Smooth muscle cell (in vitro differentiated cells): Measurements from ENCODE around the gene KRT81. TPM values are rescaled to one million over a fixed set of nuclear protein-coding genes. Genes with fewer than 3 reads are reported as not detected.

Source experiments
- DNase-seq: peaks from one replicate; lab custom pipeline; 2025; ENCODE audit not compliant: unreplicated experiment; lab: John Stamatoyannopoulos, UW
- H2AFZ ChIP-seq: fragments of 200-600 bp; sonication (generic); 2 replicates; pipeline ENCODE4 v1.6.0; 2016; ENCODE audit warnings: antibody characterized with exemption, low read depth, mild to moderate bottlenecking
- H3F3A ChIP-seq: fragments of 200-600 bp; sonication (generic); 2 replicates; pipeline ENCODE4 v1.6.0; 2017; ENCODE audit warnings: antibody characterized with exemption, low read depth
- H3K27ac ChIP-seq: fragments of 200-600 bp; sonication (generic); 2 replicates; pipeline ENCODE4 v1.5.1; 2016; ENCODE audit warnings: low read depth, mild to moderate bottlenecking
- H3K27me3 ChIP-seq: fragments of 200-600 bp; sonication (generic); 2 replicates; pipeline ENCODE4 v1.6.1; 2016; ENCODE audit warnings: low read depth, mild to moderate bottlenecking
- H3K36me3 ChIP-seq: fragments of 200-600 bp; sonication (generic); 2 replicates; pipeline ENCODE4 v1.5.1; 2016; ENCODE audit warnings: low read depth
- H3K4me1 ChIP-seq: fragments of 200-600 bp; sonication (generic); 2 replicates; pipeline ENCODE4 v1.5.1; 2016; ENCODE audit warnings: low read depth
- H3K4me2 ChIP-seq: fragments of 200-600 bp; sonication (generic); 2 replicates; pipeline ENCODE4 v1.6.0; 2016; ENCODE audit warnings: mild to moderate bottlenecking
- H3K4me3 ChIP-seq: fragments of 200-600 bp; sonication (generic); 2 replicates; pipeline ENCODE4 v1.5.1; 2016; ENCODE audit warnings: mild to moderate bottlenecking
- H3K79me2 ChIP-seq: fragments of 200-600 bp; sonication (generic); 2 replicates; pipeline ENCODE4 v1.6.0; 2016; ENCODE audit warnings: low read depth, mild to moderate bottlenecking
- H3K9ac ChIP-seq: fragments of 200-600 bp; sonication (generic); 2 replicates; pipeline ENCODE4 v1.6.0; 2016; ENCODE audit warnings: low read depth
- H3K9me3 ChIP-seq: fragments of 200-600 bp; sonication (generic); replicated peaks from 2 replicates; pipeline ENCODE4 v1.5.1; 2016; ENCODE audit warnings: low read depth
- H4K20me1 ChIP-seq: fragments of 200-600 bp; sonication (generic); 2 replicates; pipeline ENCODE4 v1.6.0; 2016; ENCODE audit warnings: low read depth
- WGBS: methylation state at CpG from one replicate; pipeline ENCODE4 v1.1.7; 2016; ENCODE audit warnings: low lambda C conversion rate; 5-methylcytosine and 5-hydroxymethylcytosine counted together
- polyA plus RNA-seq: library from polyadenylated mRNA; unstranded; fragments of >200 nt; fragmentation: Nextera tagmentation; extraction: Ambion mirVana; gene quantifications from 2 replicates; pipeline ENCODE4 v1.2.1, GENCODE V29; 2016
- total RNA-seq: library from RNA; depleted of rRNA; stranded (reverse); fragments of >200 nt; gene quantifications from 2 replicates; pipeline ENCODE4 v1.2.3, GENCODE V29; 2014
- TF ChIP-seq, protein P1 (sequence below): fragments of 200-600 bp; sonication (generic); IDR thresholded peaks from 2 replicates; pipeline ENCODE4 v1.5.1; 2017; ENCODE audit warnings: borderline replicate concordance, mild to moderate bottlenecking, antibody characterized with exemption; ENCODE audit not compliant: insufficient read depth, poor library complexity, severe bottlenecking

The KRT81 gene
- total and polyA plus RNA-seq, 2 experiments from 2014 or later, result 0.49 to 1.4 TPM

DNA sequence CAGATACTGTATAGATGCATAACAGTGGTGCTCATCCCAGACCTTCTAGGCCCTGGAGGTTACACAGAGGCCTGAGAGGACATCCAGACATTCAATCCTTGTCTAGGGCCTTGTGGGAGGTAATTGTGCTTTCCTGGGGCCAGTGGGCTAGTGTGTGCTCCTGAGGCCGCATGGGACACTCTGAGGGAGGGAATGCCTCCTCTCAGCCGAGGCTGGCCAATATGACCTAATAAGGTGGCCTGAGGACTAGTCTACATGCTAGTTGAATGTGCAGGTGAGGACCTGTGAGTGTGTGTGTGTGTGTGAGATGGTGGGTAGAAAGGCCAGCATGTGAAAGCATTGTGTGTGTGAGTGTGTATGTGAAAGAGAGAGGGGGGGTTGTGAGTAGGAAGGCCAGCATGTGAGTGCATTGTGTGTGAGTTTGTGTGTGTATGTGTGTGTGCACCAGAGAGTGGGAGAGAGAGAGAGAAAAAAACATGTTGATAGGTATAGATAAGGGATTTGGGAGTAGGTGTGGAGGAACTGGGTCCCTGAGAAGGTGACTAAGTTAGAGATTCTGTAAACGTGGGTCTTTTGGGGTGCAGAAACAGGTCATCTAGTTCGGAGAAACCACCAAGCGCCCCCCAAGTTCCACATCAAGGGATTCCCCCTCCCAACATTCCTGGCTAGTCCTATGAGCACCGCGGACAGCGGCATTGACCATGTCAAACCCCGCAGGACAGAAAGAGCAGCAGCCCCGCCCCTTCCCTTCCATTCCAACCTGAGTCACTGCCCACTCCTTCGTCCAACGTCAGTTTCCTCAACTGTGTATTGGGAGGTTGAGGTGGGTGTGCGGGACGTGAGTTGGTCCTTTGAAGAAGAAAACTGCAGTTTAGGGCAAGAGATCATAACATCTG, 9.7 kb upstream of the KRT81 start:
- H3K79me2 ChIP-seq, result no peaks in the 10 kb centered on the region
- peaks cover 46% of the 10 kb centered on the region for H3K27me3 ChIP-seq
- no peak for DNase-seq
- H4K20me1 ChIP-seq, result no peaks in the 10 kb centered on the region
- WGBS, result 46% methylated on average over 14 of the region's 14 CpGs
- no peak overlapping the region for H3K4me2 ChIP-seq
- no peak overlapping the region for H2AFZ ChIP-seq
- no peaks in the 10 kb centered on the region for H3K36me3 ChIP-seq
- no peak overlapping the region for H3K9ac ChIP-seq
- H3K9me3 ChIP-seq, result no peaks in the 10 kb centered on the region
- H3K4me1 ChIP-seq, result no peaks in the 10 kb centered on the region
- TF ChIP-seq, protein P1, sequence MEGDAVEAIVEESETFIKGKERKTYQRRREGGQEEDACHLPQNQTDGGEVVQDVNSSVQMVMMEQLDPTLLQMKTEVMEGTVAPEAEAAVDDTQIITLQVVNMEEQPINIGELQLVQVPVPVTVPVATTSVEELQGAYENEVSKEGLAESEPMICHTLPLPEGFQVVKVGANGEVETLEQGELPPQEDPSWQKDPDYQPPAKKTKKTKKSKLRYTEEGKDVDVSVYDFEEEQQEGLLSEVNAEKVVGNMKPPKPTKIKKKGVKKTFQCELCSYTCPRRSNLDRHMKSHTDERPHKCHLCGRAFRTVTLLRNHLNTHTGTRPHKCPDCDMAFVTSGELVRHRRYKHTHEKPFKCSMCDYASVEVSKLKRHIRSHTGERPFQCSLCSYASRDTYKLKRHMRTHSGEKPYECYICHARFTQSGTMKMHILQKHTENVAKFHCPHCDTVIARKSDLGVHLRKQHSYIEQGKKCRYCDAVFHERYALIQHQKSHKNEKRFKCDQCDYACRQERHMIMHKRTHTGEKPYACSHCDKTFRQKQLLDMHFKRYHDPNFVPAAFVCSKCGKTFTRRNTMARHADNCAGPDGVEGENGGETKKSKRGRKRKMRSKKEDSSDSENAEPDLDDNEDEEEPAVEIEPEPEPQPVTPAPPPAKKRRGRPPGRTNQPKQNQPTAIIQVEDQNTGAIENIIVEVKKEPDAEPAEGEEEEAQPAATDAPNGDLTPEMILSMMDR, result no peak
- no peaks in the 10 kb centered on the region for H3F3A ChIP-seq
- H3K27ac ChIP-seq, result no peak overlapping the region
- H3K4me3 ChIP-seq, result no peak overlapping the region

DNA sequence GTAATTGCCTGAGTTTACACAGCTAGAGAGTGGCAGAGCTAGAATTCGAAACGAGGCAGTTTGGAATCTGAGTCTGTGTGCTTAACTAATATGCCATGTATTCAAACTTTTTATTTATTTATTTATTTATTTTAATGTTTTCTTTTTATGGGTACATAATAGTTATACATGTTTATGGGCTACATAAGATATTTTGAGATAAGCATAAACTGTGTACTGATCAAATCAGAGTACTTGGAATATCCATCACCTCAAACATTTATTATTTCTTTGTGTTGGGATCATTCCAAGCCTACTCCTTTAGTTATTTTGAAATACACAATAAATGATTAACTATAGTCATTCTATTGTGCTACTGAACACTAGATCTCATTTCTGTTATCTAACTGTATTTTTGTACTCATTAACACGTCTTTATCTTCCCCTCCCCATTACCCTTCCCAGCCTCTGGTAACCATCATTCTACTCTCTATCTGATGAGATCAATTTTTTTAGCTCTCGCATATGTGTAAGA, 7.4 kb upstream of the KRT81 start:
- no peaks in the 10 kb centered on the region for H3F3A ChIP-seq
- 74% methylated on average over 4 of the region's 4 CpGs for WGBS

DNA sequence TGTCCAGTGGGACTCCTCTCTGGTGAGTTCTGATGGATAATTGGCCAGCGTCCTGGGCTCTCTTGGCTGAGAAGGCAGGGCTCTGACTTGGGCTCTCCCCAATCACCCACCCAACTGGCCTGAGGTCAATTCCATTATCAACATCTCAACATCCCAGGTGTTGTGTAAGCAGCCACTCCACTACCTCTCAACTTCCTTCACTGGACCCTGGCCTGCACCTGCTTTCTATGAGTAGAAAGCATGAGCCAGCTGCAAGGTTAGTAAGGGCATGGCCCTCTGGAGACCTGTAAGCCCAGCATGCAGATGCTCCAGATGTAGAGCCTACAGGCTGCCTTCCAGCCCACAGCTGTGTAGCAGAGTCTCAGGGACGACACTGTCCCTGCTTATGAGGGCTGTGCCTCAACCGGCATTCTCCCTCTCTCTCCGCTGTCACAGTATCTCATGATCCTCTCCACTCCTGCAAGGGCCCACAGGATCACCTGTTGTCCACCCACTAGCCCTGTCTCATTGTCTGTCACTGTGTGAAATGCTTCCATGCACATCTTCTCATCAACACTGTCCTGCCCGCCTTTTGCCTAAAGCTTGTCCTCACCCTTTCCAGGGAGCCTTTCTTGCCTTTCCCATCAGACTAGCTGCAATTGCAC, 5.4 kb upstream of the KRT81 start:
- Histone ChIP-seq H3K27ac (no peak overlapping the region), H3K36me3 (no peaks in the 10 kb centered on the region), H3K4me2 (no peak overlapping the region), H3K79me2 (no peaks in the 10 kb centered on the region), H2AFZ (no peak overlapping the region), H3K4me1 (no peaks in the 10 kb centered on the region), H3F3A (no peaks in the 10 kb centered on the region), H3K9ac (no peak overlapping the region), H3K4me3 (no peak overlapping the region), H3K9me3 (no peaks in the 10 kb centered on the region), H3K27me3 (peaks cover 81% of the 10 kb centered on the region), H4K20me1 (no peaks in the 10 kb centered on the region)
- WGBS, result 80% methylated on average over 5 of the region's 5 CpGs
- no peak for DNase-seq
- TF ChIP-seq, protein P1, result no peak

More for the DNA sequence above, 7.4 kb upstream of the KRT81 start:
- no peak overlapping the region for H3K27ac ChIP-seq
- no peak overlapping the region for H3K4me3 ChIP-seq
- H3K9me3 ChIP-seq, result no peaks in the 10 kb centered on the region
- TF ChIP-seq, protein P1, result no peak
- no peaks in the 10 kb centered on the region for H3K36me3 ChIP-seq
- no peak overlapping the region for H2AFZ ChIP-seq
- no peak overlapping the region for H3K9ac ChIP-seq
- peaks cover 62% of the 10 kb centered on the region for H3K27me3 ChIP-seq
- no peaks in the 10 kb centered on the region for H3K4me1 ChIP-seq
- DNase-seq, result no peak
- no peaks in the 10 kb centered on the region for H4K20me1 ChIP-seq
- no peak overlapping the region for H3K4me2 ChIP-seq
- H3K79me2 ChIP-seq, result no peaks in the 10 kb centered on the region
